Measurements from ENCODE around the gene GSDMA.

DNA sequence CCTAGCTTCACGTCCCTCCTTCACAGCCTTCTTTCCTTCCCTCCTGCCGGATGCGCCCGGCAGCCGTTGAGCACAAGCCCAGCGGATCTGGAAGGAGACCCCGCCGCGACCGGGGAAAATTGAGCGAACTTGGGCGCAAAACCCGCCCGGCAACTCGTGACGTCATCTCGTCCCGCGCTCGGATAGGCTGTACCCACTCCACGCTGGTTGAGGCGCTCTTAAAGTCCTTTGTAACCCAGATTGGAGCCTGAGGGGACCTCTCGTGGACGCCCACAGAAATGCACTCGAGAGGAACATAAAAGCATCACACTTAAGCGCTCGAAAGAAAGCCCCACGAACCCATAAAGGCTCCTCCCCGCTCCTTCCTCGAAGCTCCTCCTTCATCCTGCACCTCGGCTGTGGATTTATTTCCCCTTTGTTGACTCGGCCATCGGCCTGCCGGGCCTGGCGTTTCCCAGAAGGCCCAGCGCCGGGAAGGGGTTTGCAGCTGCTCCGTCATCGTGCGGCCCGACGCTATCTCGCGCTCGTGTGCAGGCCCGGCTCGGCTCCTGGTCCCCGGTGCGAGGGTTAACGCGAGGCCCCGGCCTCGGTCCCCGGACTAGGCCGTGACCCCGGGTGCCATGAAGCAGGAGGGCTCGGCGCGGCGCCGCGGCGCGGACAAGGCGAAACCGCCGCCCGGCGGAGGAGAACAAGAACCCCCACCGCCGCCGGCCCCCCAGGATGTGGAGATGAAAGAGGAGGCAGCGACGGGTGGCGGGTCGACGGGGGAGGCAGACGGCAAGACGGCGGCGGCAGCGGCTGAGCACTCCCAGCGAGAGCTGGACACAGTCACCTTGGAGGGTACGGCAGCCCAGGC, 17.8 kb downstream of the GSDMA start, which contains the start of gene PSMD3:
- TF ChIP-seq POLR2A (IDR thresholded peaks at IDR 0.05; ENCODE audit: low read length) (peak; percentile 92), GATA1 (IDR thresholded peaks at IDR 0.05; ENCODE audit: low read depth, low read length) (no peak)
